Suppressor macrophage (primary cell): ENCODE data around the gene AMMECR1L.
A peak's percentile ranks its signal among the peaks of the same experiment; 100 is the strongest.
"Not testable (repeated sequence)": the region's sequence is repeated elsewhere in the genome, so short reads cannot be mapped to it uniquely, and the experiment has no call there.

Experiments
- DNase-seq, 4 experiments: peaks; one replicate each; pipeline ENCODE4 v3.0.0-alpha.2; 2020 to 2022

AMMECR1L gene

GRCh38 chr2:127840893-127841292 is 44.9 kb downstream of the AMMECR1L start:
- no peak for DNase-seq

DNA sequence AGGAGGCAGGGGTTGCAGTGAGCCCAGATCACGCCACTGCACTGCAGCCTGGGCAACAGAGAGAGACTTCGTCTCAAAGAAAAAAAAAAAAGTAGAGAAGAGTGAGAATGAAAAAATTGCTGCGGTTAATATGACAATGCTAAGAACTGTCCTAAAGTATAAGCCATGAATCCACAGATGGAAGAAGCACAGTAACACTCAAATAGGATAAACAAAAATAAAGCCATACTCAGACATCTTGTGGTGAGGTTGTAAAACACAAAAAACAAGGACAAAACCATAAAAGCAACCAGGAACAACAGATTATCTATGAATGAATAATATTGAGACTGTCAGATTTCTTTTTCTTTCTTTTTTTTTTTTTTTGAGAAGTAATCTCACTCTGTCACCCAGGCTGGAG is 50.8 kb downstream of the AMMECR1L start:
- DNase-seq = no peak

DNA sequence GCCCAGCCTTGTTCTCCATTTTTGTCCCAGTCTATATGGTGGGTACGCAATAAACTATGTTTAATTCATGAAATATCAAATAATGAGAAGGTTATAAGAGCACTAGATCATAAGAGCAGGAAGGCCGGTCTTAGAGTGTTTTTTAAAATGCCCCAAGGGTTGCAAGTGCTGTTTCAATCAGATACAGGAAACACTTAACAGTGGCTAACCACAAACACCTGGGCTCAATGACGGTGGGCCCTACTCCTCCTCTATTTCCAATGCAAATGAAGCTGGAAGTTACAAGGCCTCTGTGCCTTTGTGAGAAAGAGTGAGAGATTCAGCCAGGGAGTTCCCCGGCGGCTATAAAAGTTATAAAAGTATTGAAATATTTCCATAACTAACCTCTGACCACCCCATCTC is 55.9 kb downstream of the AMMECR1L start:
- no peak for DNase-seq

DNA sequence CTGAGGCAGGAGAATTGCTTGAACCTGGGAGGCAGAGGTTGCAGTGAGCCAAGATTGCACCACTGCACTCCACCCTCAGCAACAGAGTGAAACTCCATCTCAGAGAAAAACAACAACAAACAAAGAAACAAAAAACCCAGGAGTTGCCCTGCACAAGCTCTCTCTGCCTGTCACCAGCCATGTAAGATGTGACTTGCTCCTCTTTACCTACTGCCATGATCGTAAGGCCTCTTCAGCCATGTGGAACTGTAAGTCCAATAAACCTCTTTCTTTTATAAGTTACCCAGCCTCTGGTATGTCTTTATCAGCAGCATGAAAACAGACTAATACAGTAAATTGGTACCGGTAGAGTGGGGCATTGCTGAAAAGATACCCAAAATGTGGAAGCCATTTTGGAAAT is 59.0 kb downstream of the AMMECR1L start:
- not testable (repeated sequence) for DNase-seq

DNA sequence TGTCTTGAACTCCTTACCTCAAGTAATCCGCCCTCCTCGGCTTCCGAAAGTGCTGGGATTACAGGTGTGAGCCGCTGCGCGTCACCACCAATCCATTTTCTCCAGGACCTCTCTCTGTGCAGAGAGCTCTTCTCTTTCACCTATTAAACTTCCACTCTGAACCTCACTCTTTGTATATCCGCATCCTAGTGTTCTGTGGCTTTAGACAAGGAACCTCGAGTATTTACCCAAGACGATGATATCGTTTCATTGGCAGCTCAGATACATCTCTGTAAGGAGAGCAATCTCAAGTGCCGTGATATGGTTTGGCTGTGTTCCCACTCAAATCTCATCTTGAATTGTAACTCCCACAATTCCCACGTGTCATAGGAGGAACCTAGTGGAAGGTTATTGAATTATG is 59.7 kb downstream of the AMMECR1L start:
- no peak for DNase-seq

- DNase-seq = peak in 2 of 4 experiments; percentile 26 to 46
These were observed 65.6 kb downstream of the AMMECR1L start for GRCh38 chr2:127820080-127820668.

GRCh38 chr2:127818794-127819425 is 66.8 kb downstream of the AMMECR1L start:
- peak; percentile 8 to 41 (median 28) for DNase-seq

GRCh38 chr2:127818241-127818640 is 67.5 kb downstream of the AMMECR1L start:
- DNase-seq = no peak

- no peak for DNase-seq
These were observed 71.1 kb downstream of the AMMECR1L start for GRCh38 chr2:127814677-127815076.

GRCh38 chr2:127812441-127812840 is 73.3 kb downstream of the AMMECR1L start:
- DNase-seq = not testable (repeated sequence)
